ENCODE data around the gene FBXO34. TPM values are rescaled to one million over a fixed set of nuclear protein-coding genes. Genes with fewer than 3 reads are reported as not detected.
"Not testable (repeated sequence)": the region's sequence is repeated elsewhere in the genome, so short reads cannot be mapped to it uniquely, and the experiment has no call there.

FBXO34 gene
- total and polyA plus RNA-seq, 4 experiments from 2014 or later = 33.8 to 44.1 (median 42.9) TPM

- Histone ChIP-seq H3K9me3 (ENCODE audit: control insufficient read depth in 1 of 2, low read length in 2 of 2) (no peaks in the 10 kb centered on the region), H3K4me1 (ENCODE audit: insufficient read depth, low read length) (peaks cover 12% of the 10 kb centered on the region), H3K36me3 (ENCODE audit: insufficient read depth, low read length) (peaks cover 24% of the 10 kb centered on the region), H3K27ac (ENCODE audit: low read depth, low read length) (no peak overlapping the region), H3K27me3 (ENCODE audit: insufficient read depth, low read length) (no peaks in the 10 kb centered on the region), H3K4me3 (ENCODE audit: low read length in 2 of 2) (no peak overlapping the region)
- Mint-ChIP-seq H3K4me1 (peaks cover 9 to 17% (median 12%) of the 10 kb centered on the region in 4 donors), H3K9me3 (no peaks in the 10 kb centered on the region), H3K36me3 (peaks cover 61 to 75% of the 10 kb centered on the region in 2 donors), H3K4me3 (no peak overlapping the region), H3K27me3 (no peaks in the 10 kb centered on the region), H3K27ac (peak overlapping the region in 1 of 7 donors; percentile 72)
- DNase-seq = no peak
- CTCF ChIA-PET (ENCODE audit: partially characterized antibody) = interaction anchor here (1.4 to 2.2 kb wide), 3 partner anchors 9 to 65 kb away, joined by 3 to 10 read pairs (median 3); no protein-coding TSS in a partner anchor
- POLR2A ChIA-PET (ENCODE audit: partially characterized antibody) = interaction anchor here (0.9 kb wide), 1 partner anchor 10 kb away, joined by 3 read pairs; no protein-coding TSS in a partner anchor
- intact Hi-C loops (cut with micrococcal nuclease) = no loop called here
Observed at GRCh38 chr14:55381561-55381960, 110.3 kb downstream of the FBXO34 start.

- Histone ChIP-seq H3K4me1 (ENCODE audit: insufficient read depth, low read length) (peaks cover 19% of the 10 kb centered on the region), H3K4me3 (ENCODE audit: low read length in 2 of 2) (no peak overlapping the region), H3K27ac (ENCODE audit: low read depth, low read length) (no peak overlapping the region), H3K9me3 (ENCODE audit: control insufficient read depth in 1 of 2, low read length in 2 of 2) (no peaks in the 10 kb centered on the region), H3K36me3 (ENCODE audit: insufficient read depth, low read length) (peaks cover 19% of the 10 kb centered on the region), H3K27me3 (ENCODE audit: insufficient read depth, low read length) (no peaks in the 10 kb centered on the region)
- ChIA-PET POLR2A (ENCODE audit: partially characterized antibody) (no interaction called here), CTCF (ENCODE audit: partially characterized antibody) (interaction anchor here (1.4 to 2.2 kb wide), 6 partner anchors 9 to 116 kb away, joined by 3 to 10 read pairs (median 4); no protein-coding TSS in a partner anchor)
- no peak for DNase-seq
- intact Hi-C loops (cut with micrococcal nuclease) = no loop called here
- H3K4me1 Mint-ChIP-seq = peaks cover 18 to 26% (median 20%) of the 10 kb centered on the region in 4 donors
- H3K9me3 Mint-ChIP-seq = no peaks in the 10 kb centered on the region
- H3K36me3 Mint-ChIP-seq = peaks cover 59 to 73% of the 10 kb centered on the region in 2 donors
- no peak overlapping the region for H3K27ac Mint-ChIP-seq
- H3K27me3 Mint-ChIP-seq = no peaks in the 10 kb centered on the region
- H3K4me3 Mint-ChIP-seq = no peak overlapping the region
Observed at GRCh38 chr14:55382483-55382882, 111.3 kb downstream of the FBXO34 start.

- H3K4me3 ChIP-seq (ENCODE audit: low read length in 2 of 2); H3K27ac ChIP-seq (ENCODE audit: low read depth, low read length); H3K4me3 Mint-ChIP-seq; POLR2A ChIA-PET (ENCODE audit: partially characterized antibody); H3K27me3 ChIP-seq (ENCODE audit: insufficient read depth, low read length); H3K9me3 Mint-ChIP-seq; DNase-seq; H3K27me3 Mint-ChIP-seq; intact Hi-C loops (cut with micrococcal nuclease); H3K9me3 ChIP-seq (ENCODE audit: control insufficient read depth in 1 of 2, low read length in 2 of 2): not testable (repeated sequence)
- CTCF ChIA-PET (ENCODE audit: partially characterized antibody) = interaction anchor here (1.6 to 2.1 kb wide), 4 partner anchors 27 to 117 kb away, joined by 4 to 5 read pairs (median 5); no protein-coding TSS in a partner anchor
- Histone ChIP-seq H3K4me1 (ENCODE audit: insufficient read depth, low read length) (peaks cover 19% of the 10 kb centered on the region), H3K36me3 (ENCODE audit: insufficient read depth, low read length) (peaks cover 16% of the 10 kb centered on the region)
- Mint-ChIP-seq H3K27ac (peak overlapping the region in 1 of 7 donors; percentile 35), H3K36me3 (peaks cover 56 to 70% of the 10 kb centered on the region in 2 donors), H3K4me1 (peaks cover 21 to 30% (median 22%) of the 10 kb centered on the region in 4 donors)
Observed at GRCh38 chr14:55383056-55383466, 111.8 kb downstream of the FBXO34 start.

- peaks cover 58 to 69% of the 10 kb centered on the region in 2 donors for H3K36me3 Mint-ChIP-seq
- POLR2A ChIA-PET (ENCODE audit: partially characterized antibody) = no interaction called here
- H3K36me3 ChIP-seq (ENCODE audit: insufficient read depth, low read length) = peaks cover 16% of the 10 kb centered on the region
Observed at GRCh38 chr14:55383541-55384140, 112.4 kb downstream of the FBXO34 start.

GRCh38 chr14:55384536-55384935 lies 113.3 kb downstream of the FBXO34 start:
- peaks cover 24 to 39% (median 25%) of the 10 kb centered on the region in 4 donors for H3K4me1 Mint-ChIP-seq
- H3K9me3 Mint-ChIP-seq = no peaks in the 10 kb centered on the region
- ChIA-PET CTCF (ENCODE audit: partially characterized antibody) (interaction anchor here (1.1 to 2.0 kb wide), 3 partner anchors 10 to 114 kb away, joined by 3 to 5 read pairs (median 5); no protein-coding TSS in a partner anchor), POLR2A (ENCODE audit: partially characterized antibody) (no interaction called here)
- H3K27ac Mint-ChIP-seq = peak overlapping the region; percentile 29 to 98 (median 74)
- intact Hi-C loops (cut with micrococcal nuclease) = no loop called here
- peaks cover 63 to 72% of the 10 kb centered on the region in 2 donors for H3K36me3 Mint-ChIP-seq
- Histone ChIP-seq H3K4me3 (ENCODE audit: low read length in 2 of 2) (no peak overlapping the region), H3K27me3 (ENCODE audit: insufficient read depth, low read length) (no peaks in the 10 kb centered on the region), H3K4me1 (ENCODE audit: insufficient read depth, low read length) (peaks cover 19% of the 10 kb centered on the region), H3K36me3 (ENCODE audit: insufficient read depth, low read length) (peaks cover 12% of the 10 kb centered on the region), H3K9me3 (ENCODE audit: control insufficient read depth in 1 of 2, low read length in 2 of 2) (no peaks in the 10 kb centered on the region), H3K27ac (ENCODE audit: low read depth, low read length) (no peak overlapping the region)
- H3K27me3 Mint-ChIP-seq = no peaks in the 10 kb centered on the region
- peak overlapping the region in 1 of 8 donors; percentile 8 for H3K4me3 Mint-ChIP-seq
- DNase-seq = no peak

More at GRCh38 chr14:55383541-55384140, 112.4 kb downstream of the FBXO34 start:
- no peaks in the 10 kb centered on the region for H3K27me3 ChIP-seq (ENCODE audit: insufficient read depth, low read length)
- H3K4me3 ChIP-seq (ENCODE audit: low read length in 2 of 2) = no peak overlapping the region
- Mint-ChIP-seq H3K9me3 (no peaks in the 10 kb centered on the region), H3K4me3 (peak overlapping the region in 2 of 8 donors; percentile 40 to 60), H3K27me3 (no peaks in the 10 kb centered on the region), H3K4me1 (peaks cover 22 to 32% (median 25%) of the 10 kb centered on the region in 4 donors), H3K27ac (peak overlapping the region in 3 of 7 donors; percentile 30 to 85 (median 55))
- DNase-seq = no peak
- H3K9me3 ChIP-seq (ENCODE audit: control insufficient read depth in 1 of 2, low read length in 2 of 2) = no peaks in the 10 kb centered on the region
- H3K4me1 ChIP-seq (ENCODE audit: insufficient read depth, low read length) = peaks cover 19% of the 10 kb centered on the region
- intact Hi-C loops (cut with micrococcal nuclease) = no loop called here
- no peak overlapping the region for H3K27ac ChIP-seq (ENCODE audit: low read depth, low read length)
- CTCF ChIA-PET (ENCODE audit: partially characterized antibody) = interaction anchor here (1.1 to 2.1 kb wide), 5 partner anchors 9 to 118 kb away, joined by 3 to 5 read pairs (median 5); no protein-coding TSS in a partner anchor

- Histone ChIP-seq H3K27me3 (ENCODE audit: insufficient read depth, low read length) (no peaks in the 10 kb centered on the region), H3K27ac (ENCODE audit: low read depth, low read length) (peak overlapping the region; percentile 59), H3K36me3 (ENCODE audit: insufficient read depth, low read length) (peaks cover 11% of the 10 kb centered on the region), H3K4me3 (ENCODE audit: low read length in 2 of 2) (peak overlapping the region in 1 of 2 donors; percentile 23), H3K4me1 (ENCODE audit: insufficient read depth, low read length) (peaks cover 19% of the 10 kb centered on the region), H3K9me3 (ENCODE audit: control insufficient read depth in 1 of 2, low read length in 2 of 2) (no peaks in the 10 kb centered on the region)
- Mint-ChIP-seq H3K36me3 (peaks cover 55 to 70% of the 10 kb centered on the region in 2 donors), H3K27me3 (no peaks in the 10 kb centered on the region), H3K9me3 (no peaks in the 10 kb centered on the region), H3K27ac (peak overlapping the region; percentile 83 to 98 (median 93)), H3K4me1 (peaks cover 24 to 39% (median 25%) of the 10 kb centered on the region in 4 donors), H3K4me3 (peak overlapping the region; percentile 56 to 86 (median 84))
- intact Hi-C loops (cut with micrococcal nuclease) = no loop called here
- ChIA-PET CTCF (ENCODE audit: partially characterized antibody) (interaction anchor here (1.7 to 1.9 kb wide), 2 partner anchors 19 to 116 kb away, joined by 4 to 10 read pairs; partner anchors contain the start of gene FBXO34), POLR2A (ENCODE audit: partially characterized antibody) (interaction anchor here (1.0 to 2.1 kb wide), 3 partner anchors 11 to 114 kb away, joined by 3 to 14 read pairs (median 3); no protein-coding TSS in a partner anchor)
- peak in 4 of 5 donors; percentile 13 to 39 (median 16) for DNase-seq
Observed at GRCh38 chr14:55386037-55386808, 115.0 kb downstream of the FBXO34 start.

All from CD4-positive, alpha-beta memory T cell (primary cell).